Activated CD4-positive, alpha-beta memory T cell treated with anti-CD3 and anti-CD28 coated beads for 36 hours (primary cell): ENCODE results near the gene CCDC183. TPM values are rescaled to one million over a fixed set of nuclear protein-coding genes. Genes with fewer than 3 reads are reported as not detected.

Experiments
- CTCF ChIA-PET: fragments of 350-600 bp; sonication (Branson Sonifier 250); formaldehyde crosslinking; loops from one replicate; lab custom pipeline; 2021; ENCODE audit warnings: antibody characterized with exemption, inconsistent platforms; lab: Charles Lee
- POLR2A ChIA-PET: fragments of 350-600 bp; sonication (Branson Sonifier 250); formaldehyde crosslinking; loops from one replicate; lab custom pipeline; 2021; ENCODE audit warnings: antibody characterized with exemption; lab: Charles Lee
- DNase-seq: peaks from one replicate; pipeline ENCODE4 v3.0.0-alpha.2; 2020
- H3K27ac Mint-ChIP-seq: one replicate; pipeline ENCODE4 v1.8.0; 2021; ENCODE audit warnings: mixed read lengths
- H3K27me3 Mint-ChIP-seq: one replicate; pipeline ENCODE4 v1.8.0; 2021; ENCODE audit warnings: mixed read lengths
- H3K36me3 Mint-ChIP-seq: one replicate; pipeline ENCODE4 v1.8.0; 2021; ENCODE audit warnings: mixed read lengths
- H3K4me1 Mint-ChIP-seq: one replicate; pipeline ENCODE4 v1.8.0; 2021; ENCODE audit warnings: low read depth, mixed read lengths
- H3K4me3 Mint-ChIP-seq: one replicate; pipeline ENCODE4 v1.8.0; 2021; ENCODE audit warnings: mild to moderate bottlenecking, mixed read lengths
- H3K9me3 Mint-ChIP-seq: one replicate; pipeline ENCODE4 v1.8.0; 2021; ENCODE audit warnings: mixed read lengths
- intact Hi-C: fragments of 100-400 bp; cut with micrococcal nuclease; formaldehyde crosslinking; loops from one replicate; pipeline ENCODE4 v1.15.1; 2023
- total RNA-seq, 2 experiments: library from RNA; stranded (reverse); gene quantifications; one replicate each; pipeline ENCODE4 v1.2.3, GENCODE V29; 2021

Gene CCDC183
- total RNA-seq, 2 experiments from 2014 or later = 0.21 to 0.36 TPM

- intact Hi-C loops = loop anchor here (5.0 kb wide), 1 partner anchor 37 kb away; the partner anchor contains the start of gene AJM1
- Mint-ChIP-seq H3K27ac (no peak overlapping the region), H3K4me3 (no peak overlapping the region), H3K9me3 (no peaks in the 10 kb centered on the region), H3K27me3 (peaks cover 7% of the 10 kb centered on the region), H3K4me1 (peaks cover 34% of the 10 kb centered on the region), H3K36me3 (peaks cover 8% of the 10 kb centered on the region)
- ChIA-PET POLR2A (no interaction called here), CTCF (interaction anchor here (1.2 to 9.8 kb wide), 4 partner anchors 12 to 258 kb away, joined by 3 to 56 read pairs (median 14); partner anchors contain the start of gene AJM1)
- DNase-seq = no peak
Observed at GRCh38 chr9:136805207-136805740, 9.1 kb downstream of the CCDC183 start.

DNA sequence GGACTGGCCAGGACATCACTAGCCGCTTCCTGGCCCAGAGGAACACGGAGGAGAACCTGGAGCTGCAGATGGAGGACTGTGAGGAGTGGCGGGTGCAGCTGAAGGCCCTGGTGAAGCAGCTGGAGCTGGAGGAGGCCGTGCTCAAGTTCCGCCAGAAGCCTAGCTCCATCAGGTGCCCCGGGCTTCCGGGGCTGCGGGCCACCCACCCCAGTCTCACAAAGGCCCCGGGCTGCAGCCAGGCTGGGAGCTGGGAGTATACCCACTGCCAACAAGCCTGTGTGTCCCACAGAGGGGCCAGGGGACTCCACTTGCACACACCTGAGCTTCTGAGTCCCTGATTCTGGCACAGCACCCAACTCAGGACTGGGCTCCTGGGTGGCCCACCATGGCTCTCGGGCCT lies 9.9 kb downstream of the CCDC183 start:
- H3K9me3 Mint-ChIP-seq = no peaks in the 10 kb centered on the region
- peaks cover 30% of the 10 kb centered on the region for H3K4me1 Mint-ChIP-seq
- H3K36me3 Mint-ChIP-seq = peaks cover 11% of the 10 kb centered on the region
- intact Hi-C loops = loop anchor here (5.0 kb wide), 1 partner anchor 36 kb away; the partner anchor contains the start of gene AJM1
- ChIA-PET CTCF (interaction anchor here (1.0 to 9.8 kb wide), 6 partner anchors 13 to 258 kb away, joined by 3 to 56 read pairs (median 4); partner anchors contain the start of genes AJM1 and TRAF2), POLR2A (interaction anchor here (1.0 to 1.6 kb wide), 2 partner anchors 12 to 14 kb away, joined by 3 to 4 read pairs; no protein-coding TSS in a partner anchor)
- peak overlapping the region; percentile 77 for H3K4me3 Mint-ChIP-seq
- H3K27ac Mint-ChIP-seq = no peak overlapping the region
- H3K27me3 Mint-ChIP-seq = peaks cover 3% of the 10 kb centered on the region
- no peak for DNase-seq

DNA sequence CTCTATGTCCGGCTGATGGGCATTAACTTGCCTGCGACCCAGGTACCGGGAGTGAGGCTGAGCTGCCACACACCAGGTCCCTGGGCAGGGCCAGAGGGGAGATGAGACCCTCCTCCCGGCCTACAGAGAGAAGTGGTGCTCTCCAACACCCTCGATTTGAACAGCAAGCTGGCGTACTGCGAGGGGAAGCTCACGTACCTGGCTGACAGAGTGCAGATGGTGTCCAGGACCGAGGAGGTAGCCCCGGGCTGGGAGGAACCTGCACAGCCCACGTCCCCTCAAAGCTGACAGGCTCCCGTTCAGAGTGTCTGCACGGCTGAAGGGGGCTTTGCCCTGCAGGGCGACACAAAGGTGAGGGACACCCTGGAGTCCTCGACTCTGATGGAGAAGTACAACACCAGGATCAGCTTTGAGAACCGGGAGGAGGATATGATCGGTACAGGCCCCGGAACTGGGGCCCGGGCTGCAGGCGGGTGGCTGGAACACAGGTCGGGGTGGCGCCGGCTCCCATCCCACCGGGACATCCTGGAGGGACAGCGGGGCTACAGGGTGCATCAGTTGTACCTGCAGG lies 10.6 kb downstream of the CCDC183 start:
- Mint-ChIP-seq H3K4me1 (peaks cover 27% of the 10 kb centered on the region), H3K27me3 (peaks cover 3% of the 10 kb centered on the region), H3K27ac (peak overlapping the region; percentile 85), H3K4me3 (peak overlapping the region; percentile 77), H3K9me3 (no peaks in the 10 kb centered on the region), H3K36me3 (peaks cover 12% of the 10 kb centered on the region)
- ChIA-PET CTCF (interaction anchor here (1.0 to 9.8 kb wide), 8 partner anchors 14 to 257 kb away, joined by 3 to 56 read pairs (median 5); partner anchors contain the start of genes AJM1 and TRAF2), POLR2A (interaction anchor here (0.6 to 2.4 kb wide), 11 partner anchors 13 to 539 kb away, joined by 3 to 7 read pairs (median 3); partner anchors contain the start of genes AJM1, NPDC1 and SAPCD2)
- DNase-seq = no peak
- intact Hi-C loops = loop anchor here (1.0 to 5.0 kb wide), 2 partner anchors 15 to 36 kb away; partner anchors contain the start of genes AJM1 and TMEM141

DNA sequence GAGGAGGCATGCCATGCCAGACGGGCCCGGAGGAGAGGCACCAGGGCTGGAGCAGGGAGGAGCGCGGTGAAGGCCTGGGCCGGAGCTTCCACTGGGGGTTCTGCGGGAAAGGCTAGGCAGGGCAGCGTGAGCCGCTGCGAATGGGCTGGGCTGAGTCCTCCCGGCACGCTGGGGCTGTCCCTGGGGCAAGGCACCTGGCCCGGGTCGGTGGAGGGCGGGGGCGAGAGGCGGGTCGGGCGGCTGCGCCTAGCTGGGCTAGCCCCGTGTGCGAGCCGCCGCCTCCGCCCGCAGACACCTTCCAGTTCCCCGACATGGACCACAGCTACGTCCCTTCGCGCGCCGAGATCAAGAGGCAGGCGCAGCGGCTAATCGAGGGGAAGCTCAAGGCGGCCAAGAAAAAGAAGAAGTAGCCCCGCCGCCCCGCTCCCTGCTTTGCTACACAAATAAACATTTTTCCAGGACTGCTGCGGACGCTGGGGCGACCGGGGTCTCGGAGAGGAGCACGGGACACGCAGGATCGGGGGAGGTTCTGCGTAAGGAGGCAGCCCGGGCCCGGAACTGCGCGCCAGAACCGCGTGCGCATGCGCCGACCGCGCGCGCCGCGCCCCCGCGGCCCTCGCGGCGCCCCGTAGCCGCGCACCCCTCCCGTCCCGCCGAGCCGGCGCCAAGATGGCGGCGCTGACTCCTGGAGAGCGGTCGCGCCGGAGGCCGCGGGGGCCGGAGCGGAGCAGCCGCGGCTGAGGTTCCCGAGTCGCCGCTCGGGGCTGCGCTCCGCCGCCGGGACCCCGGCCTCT lies 11.3 kb downstream of the CCDC183 start, which contains the start of gene RABL6:
TSS of gene RABL6 (plus strand) at position 668 of the 794 bp plus-strand sequence. CDS start 249 bp downstream, outside the sequence.
- H3K27me3 Mint-ChIP-seq = no peaks in the 10 kb centered on the region
- H3K36me3 Mint-ChIP-seq = peaks cover 12% of the 10 kb centered on the region
- peak within 1 kb of the TSS; percentile 85 for H3K27ac Mint-ChIP-seq
- no peaks in the 10 kb centered on the region for H3K9me3 Mint-ChIP-seq
- peaks cover 27% of the 10 kb centered on the region for H3K4me1 Mint-ChIP-seq
- intact Hi-C loops = loop anchor here (1.0 to 5.0 kb wide), 2 partner anchors 16 to 35 kb away; partner anchors contain the start of genes AJM1 and TMEM141
- ChIA-PET POLR2A (interaction anchor here (0.6 to 2.4 kb wide), 12 partner anchors 14 to 540 kb away, joined by 3 to 7 read pairs (median 3); partner anchors contain the start of genes AJM1, NPDC1 and SAPCD2), CTCF (interaction anchor here (1.0 to 9.8 kb wide), 9 partner anchors 13 to 228 kb away, joined by 3 to 56 read pairs (median 5); partner anchors contain the start of genes AJM1, FUT7, TMEM141 and TRAF2)
- peak; percentile 86 for DNase-seq
- H3K4me3 Mint-ChIP-seq = peak within 1 kb of the TSS; percentile 77

GRCh38 chr9:136808075-136808805 lies 12.1 kb downstream of the CCDC183 start:
- Mint-ChIP-seq H3K36me3 (peaks cover 17% of the 10 kb centered on the region), H3K4me1 (peaks cover 32% of the 10 kb centered on the region), H3K4me3 (peak overlapping the region; percentile 74), H3K27ac (peak overlapping the region; percentile 33), H3K9me3 (no peaks in the 10 kb centered on the region), H3K27me3 (no peaks in the 10 kb centered on the region)
- peak; percentile 41 for DNase-seq
- intact Hi-C loops = loop anchor here (5.0 kb wide), 1 partner anchor 34 kb away; the partner anchor contains the start of gene AJM1
- CTCF ChIA-PET = interaction anchor here (0.8 to 9.8 kb wide), 13 partner anchors 9 to 260 kb away, joined by 3 to 56 read pairs (median 5); partner anchors contain the start of genes AJM1, FUT7, TMEM141 and TRAF2
- POLR2A ChIA-PET = interaction anchor here (0.6 to 2.4 kb wide), 5 partner anchors 79 to 276 kb away, joined by 3 to 7 read pairs (median 3); partner anchors contain the start of gene NPDC1

DNA sequence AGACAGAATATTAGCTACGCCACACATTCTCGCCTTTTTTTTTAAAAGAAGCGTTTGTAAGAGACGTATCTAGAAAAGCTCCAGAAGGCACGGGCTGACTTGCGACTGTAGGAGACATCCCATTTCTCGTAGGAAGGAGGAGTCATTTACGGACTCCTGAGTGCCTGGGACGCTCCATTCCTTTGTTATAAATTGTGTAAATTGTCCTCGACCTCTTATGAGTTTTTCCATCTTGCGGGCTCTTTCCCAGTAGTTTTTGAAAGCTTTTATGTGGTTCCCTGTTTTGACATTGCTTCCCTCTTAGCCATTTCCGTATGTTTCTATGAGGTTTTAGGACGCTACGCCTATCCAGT lies 12.6 kb downstream of the CCDC183 start:
- H3K27me3 Mint-ChIP-seq = no peaks in the 10 kb centered on the region
- DNase-seq = no peak
- POLR2A ChIA-PET = interaction anchor here (1.4 to 2.4 kb wide), 2 partner anchors 81 to 93 kb away, joined by 3 to 6 read pairs; no protein-coding TSS in a partner anchor
- H3K4me3 Mint-ChIP-seq = peak overlapping the region; percentile 68
- H3K27ac Mint-ChIP-seq = no peak overlapping the region
- H3K4me1 Mint-ChIP-seq = peaks cover 34% of the 10 kb centered on the region
- H3K36me3 Mint-ChIP-seq = peaks cover 21% of the 10 kb centered on the region
- CTCF ChIA-PET = interaction anchor here (0.8 to 9.8 kb wide), 8 partner anchors 9 to 259 kb away, joined by 3 to 56 read pairs (median 4); partner anchors contain the start of genes AJM1 and TMEM141
- intact Hi-C loops = loop anchor here (5.0 kb wide), 1 partner anchor 34 kb away; the partner anchor contains the start of gene AJM1
- H3K9me3 Mint-ChIP-seq = no peaks in the 10 kb centered on the region

DNA sequence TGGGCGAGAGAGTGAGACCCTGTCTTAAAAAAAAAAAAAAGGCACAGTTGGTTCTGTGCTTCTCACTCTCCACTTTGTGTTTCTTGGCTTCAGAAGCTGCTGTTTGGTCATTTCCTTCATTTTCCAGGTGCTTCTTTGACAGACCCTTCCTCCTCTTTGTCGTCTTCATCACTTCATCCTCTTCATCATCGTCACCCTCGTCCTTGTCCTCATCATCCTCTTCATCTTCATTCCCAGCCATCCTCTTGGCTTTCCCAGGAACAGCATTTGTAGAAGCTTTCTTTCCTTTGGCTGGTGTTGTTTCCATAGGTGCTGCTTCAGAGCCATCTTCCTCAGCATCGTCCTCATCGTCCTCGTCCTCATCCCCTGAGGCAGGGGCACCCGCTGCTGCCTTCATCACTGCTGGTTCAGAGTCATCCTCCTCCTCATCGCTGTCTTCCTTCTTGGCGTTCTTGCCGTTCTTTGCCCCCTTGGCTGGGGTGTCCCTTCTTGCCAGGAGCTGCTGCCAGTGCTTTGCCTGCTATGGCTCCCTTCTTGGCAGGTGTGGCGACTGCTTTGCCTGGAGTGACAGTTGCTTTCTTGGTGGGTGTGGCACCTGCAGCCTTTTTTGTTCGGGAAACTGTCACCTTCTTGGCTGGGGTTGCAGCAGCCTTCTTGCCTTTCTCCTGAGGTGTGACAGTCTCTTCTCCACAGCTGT lies 18.7 kb downstream of the CCDC183 start:
- Mint-ChIP-seq H3K9me3 (no peaks in the 10 kb centered on the region), H3K27ac (no peak overlapping the region), H3K4me1 (peaks cover 19% of the 10 kb centered on the region), H3K36me3 (peaks cover 26% of the 10 kb centered on the region), H3K4me3 (no peak overlapping the region), H3K27me3 (no peaks in the 10 kb centered on the region)
- ChIA-PET CTCF (interaction anchor here (2.6 kb wide), 1 partner anchor 28 kb away, joined by 12 read pairs; the partner anchor contains the start of gene AJM1), POLR2A (interaction anchor here (0.6 to 1.2 kb wide), 3 partner anchors 20 to 160 kb away, joined by 3 to 4 read pairs (median 3); no protein-coding TSS in a partner anchor)
- intact Hi-C loops = no loop called here
- DNase-seq = no peak

GRCh38 chr9:136815422-136815782 lies 19.3 kb downstream of the CCDC183 start:
- no peak overlapping the region for H3K4me3 Mint-ChIP-seq
- intact Hi-C loops = no loop called here
- H3K27me3 Mint-ChIP-seq = no peaks in the 10 kb centered on the region
- H3K9me3 Mint-ChIP-seq = no peaks in the 10 kb centered on the region
- no peak overlapping the region for H3K27ac Mint-ChIP-seq
- CTCF ChIA-PET = interaction anchor here (1.3 to 2.6 kb wide), 2 partner anchors 27 to 46 kb away, joined by 3 to 12 read pairs; partner anchors contain the start of gene AJM1
- POLR2A ChIA-PET = interaction anchor here (1.2 kb wide), 1 partner anchor 20 kb away, joined by 4 read pairs; no protein-coding TSS in a partner anchor
- H3K36me3 Mint-ChIP-seq = peaks cover 22% of the 10 kb centered on the region
- H3K4me1 Mint-ChIP-seq = peaks cover 15% of the 10 kb centered on the region
- DNase-seq = no peak

DNA sequence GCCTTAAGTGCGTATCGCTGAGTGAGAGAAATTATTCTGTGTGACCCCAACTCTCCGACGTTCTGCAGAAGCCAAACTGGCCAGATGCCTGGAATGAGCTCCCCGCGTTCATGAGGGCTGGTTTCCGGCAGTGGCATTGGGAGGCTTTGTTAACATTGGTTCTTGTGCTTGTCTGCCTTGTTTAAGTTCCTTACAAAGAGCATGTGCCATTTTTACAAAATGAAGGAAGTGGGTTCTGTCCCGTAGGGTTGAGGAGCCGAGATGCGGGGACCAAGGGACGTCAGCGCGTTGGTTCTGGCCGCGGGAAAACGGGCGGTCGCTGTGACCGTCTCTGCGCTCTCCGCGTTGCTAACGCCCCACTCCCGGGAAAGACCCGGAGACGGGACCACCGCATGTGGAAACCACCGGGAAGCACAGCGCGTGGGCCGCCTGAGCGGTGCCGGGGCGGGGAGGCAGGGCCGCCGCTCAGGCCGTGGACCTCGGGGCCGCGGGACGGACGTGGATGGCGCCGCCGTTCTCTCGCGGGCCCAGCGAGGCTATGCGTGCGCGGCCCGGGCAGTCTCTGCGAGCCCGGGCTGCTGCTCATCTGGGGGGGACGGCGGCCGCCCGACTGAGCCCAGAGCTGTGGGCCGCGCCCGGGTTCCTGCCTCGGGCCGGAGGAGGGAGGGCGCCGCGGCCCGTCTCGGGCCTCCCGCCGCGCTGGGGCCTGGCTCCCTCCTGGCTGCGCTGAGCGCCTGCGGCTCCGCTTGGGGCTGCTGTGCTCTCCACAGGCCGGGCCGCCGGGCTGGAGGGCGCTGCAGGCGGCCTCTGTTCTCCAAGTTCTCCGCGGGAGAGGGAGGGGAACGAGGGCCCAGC lies 25.1 kb downstream of the CCDC183 start:
- no peak overlapping the region for H3K4me3 Mint-ChIP-seq
- no peak overlapping the region for H3K27ac Mint-ChIP-seq
- no peak for DNase-seq
- H3K9me3 Mint-ChIP-seq = no peaks in the 10 kb centered on the region
- intact Hi-C loops = no loop called here
- H3K27me3 Mint-ChIP-seq = no peaks in the 10 kb centered on the region
- ChIA-PET CTCF (interaction anchor here (0.6 to 1.6 kb wide), 3 partner anchors 13 to 21 kb away, joined by 3 to 8 read pairs (median 5); partner anchors contain the start of genes AJM1 and RABL6), POLR2A (no interaction called here)
- peaks cover 13% of the 10 kb centered on the region for H3K36me3 Mint-ChIP-seq
- H3K4me1 Mint-ChIP-seq = peaks cover 2% of the 10 kb centered on the region
